Measurements from ENCODE around the gene NTM. TPM values are rescaled to one million over a fixed set of nuclear protein-coding genes. Genes with fewer than 3 reads are reported as not detected.

NTM gene
- total RNA-seq, 1 donor from 2014 or later, result not detected

GRCh38 chr11:131764649-131765048 is 394.2 kb downstream of the NTM start:
- H3K27ac Mint-ChIP-seq, result no peak overlapping the region
- CTCF ChIA-PET, result no interaction called here
- no peaks in the 10 kb centered on the region for H3K4me1 Mint-ChIP-seq
- H3K36me3 Mint-ChIP-seq (ENCODE audit: low read depth), result no peaks in the 10 kb centered on the region
- H3K4me3 Mint-ChIP-seq, result no peak overlapping the region
- TF ChIP-seq CTCF (IDR thresholded peaks at IDR 0.05), result no peak
- no peak for DNase-seq
- ATAC-seq (ENCODE audit: low read depth), result no peak
- POLR2A ChIA-PET, result no interaction called here
- intact Hi-C loops (cut with micrococcal nuclease), result no loop called here
- H3K27me3 Mint-ChIP-seq, result no peaks in the 10 kb centered on the region
- H3K9me3 Mint-ChIP-seq, result no peaks in the 10 kb centered on the region

- TF ChIP-seq CTCF (IDR thresholded peaks at IDR 0.05), result no peak
- ChIA-PET POLR2A (no interaction called here), CTCF (no interaction called here)
- ATAC-seq (ENCODE audit: low read depth), result no peak
- intact Hi-C loops (cut with micrococcal nuclease), result no loop called here
- DNase-seq, result no peak
- no peaks in the 10 kb centered on the region for H3K9me3 Mint-ChIP-seq
- H3K27me3 Mint-ChIP-seq, result no peaks in the 10 kb centered on the region
- H3K36me3 Mint-ChIP-seq (ENCODE audit: low read depth), result no peaks in the 10 kb centered on the region
- no peaks in the 10 kb centered on the region for H3K4me1 Mint-ChIP-seq
- no peak overlapping the region for H3K4me3 Mint-ChIP-seq
- H3K27ac Mint-ChIP-seq, result no peak overlapping the region
Observed at GRCh38 chr11:131766637-131767036, 396.2 kb downstream of the NTM start.

GRCh38 chr11:131767421-131767820 is 397.0 kb downstream of the NTM start:
- Mint-ChIP-seq H3K27me3 (no peaks in the 10 kb centered on the region), H3K4me3 (no peak overlapping the region), H3K9me3 (no peaks in the 10 kb centered on the region), H3K36me3 (ENCODE audit: low read depth) (no peaks in the 10 kb centered on the region), H3K27ac (no peak overlapping the region), H3K4me1 (no peaks in the 10 kb centered on the region)
- intact Hi-C loops (cut with micrococcal nuclease), result no loop called here
- CTCF ChIA-PET, result no interaction called here
- ATAC-seq (ENCODE audit: low read depth) (no peak), DNase-seq (no peak)
- POLR2A ChIA-PET, result no interaction called here
- no peak for TF ChIP-seq CTCF (IDR thresholded peaks at IDR 0.05)

- CTCF ChIA-PET, result no interaction called here
- Mint-ChIP-seq H3K27ac (no peak overlapping the region), H3K27me3 (no peaks in the 10 kb centered on the region), H3K4me3 (no peak overlapping the region), H3K9me3 (no peaks in the 10 kb centered on the region), H3K4me1 (no peaks in the 10 kb centered on the region), H3K36me3 (ENCODE audit: low read depth) (no peaks in the 10 kb centered on the region)
- ATAC-seq (ENCODE audit: low read depth) (no peak), DNase-seq (no peak)
- POLR2A ChIA-PET, result no interaction called here
- intact Hi-C loops (cut with micrococcal nuclease), result no loop called here
- TF ChIP-seq CTCF (IDR thresholded peaks at IDR 0.05), result no peak
Observed at GRCh38 chr11:131770801-131771200, 400.4 kb downstream of the NTM start.

GRCh38 chr11:131771471-131771870 is 401.1 kb downstream of the NTM start:
- TF ChIP-seq CTCF (IDR thresholded peaks at IDR 0.05), result no peak
- Mint-ChIP-seq H3K36me3 (ENCODE audit: low read depth) (no peaks in the 10 kb centered on the region), H3K27ac (no peak overlapping the region), H3K4me3 (no peak overlapping the region), H3K9me3 (no peaks in the 10 kb centered on the region), H3K4me1 (no peaks in the 10 kb centered on the region), H3K27me3 (no peaks in the 10 kb centered on the region)
- ChIA-PET POLR2A (no interaction called here), CTCF (no interaction called here)
- DNase-seq, result no peak
- no peak for ATAC-seq (ENCODE audit: low read depth)
- intact Hi-C loops (cut with micrococcal nuclease), result no loop called here
